HCT116 (cell line): ENCODE results near the gene ASCC1. TPM values are rescaled to one million over a fixed set of nuclear protein-coding genes. Genes with fewer than 3 reads are reported as not detected.

Experiments
- ATAC-seq: fragments of 200-7000 bp; cut with Tn5 transposase; 2 replicates; pipeline ENCODE4 v1.9.1; 2020; ENCODE audit warnings: mild to moderate bottlenecking, moderate library complexity
- BruUV-seq: library from RNA; stranded (reverse); fragments of 400-500 nt; replicated peaks from 2 replicates; lab custom pipeline; 2021; lab: Mats Ljungman, UMichigan
- CTCF ChIA-PET: fragments of 300-600 bp; sonication (Branson Sonifier 250); formaldehyde crosslinking; loops from one replicate; lab custom pipeline; 2021; ENCODE audit warnings: antibody characterized with exemption; lab: Charles Lee
- POLR2A ChIA-PET: fragments of 300-600, 350-600 bp; sonication (Branson Sonifier 250); formaldehyde crosslinking; loops from one replicate; lab custom pipeline; 2021; ENCODE audit warnings: antibody characterized with exemption; lab: Charles Lee
- RAD21 ChIA-PET, 2 experiments: fragments of 300-600 bp; sonication (Branson Sonifier 250); formaldehyde crosslinking; loops; one replicate each; lab custom pipeline; 2023; ENCODE audit warnings: low total read pairs in 2 of 2; ENCODE audit not compliant: uncharacterized antibody in 2 of 2, unreplicated experiment in 2 of 2, low non-redundant PET in 1 of 2; lab: Charles Lee
- DNase-seq: peaks from one replicate; pipeline ENCODE4 v3.0.0-alpha.2; 2010; ENCODE audit warnings: low read depth, low spot score
- H2AFZ ChIP-seq: fragments of 200-600 bp; shearing (Covaris generic), sonication (generic); 2 replicates; pipeline ENCODE4 v1.6.1; 2017; ENCODE audit warnings: low read depth, mixed run types, mixed read lengths, antibody characterized with exemption, low read length; ENCODE audit not compliant: poor library complexity, severe bottlenecking
- H3K27ac ChIP-seq: 2 replicates; pipeline ENCODE4 v1.5.1; 2012; ENCODE audit warnings: low read depth, low read length
- H3K27me3 ChIP-seq: fragments of 200-600 bp; sonication (generic); 2 replicates; pipeline ENCODE4 v1.6.1; 2016; ENCODE audit warnings: mixed run types, low read length, mixed read lengths; ENCODE audit not compliant: insufficient read depth
- H3K36me3 ChIP-seq, 2 experiments: fragments of 200-500 bp in 1 of 2; fragments of 200-600 bp in 1 of 2; sonication (Bioruptor generic) in 1 of 2; sonication (generic) in 1 of 2; 2 replicates each; pipeline versions ENCODE4 v1.5.1 to v1.6.1; 2014 to 2016; ENCODE audit warnings: low read length in 2 of 2, inconsistent platforms in 1 of 2, mixed read lengths in 1 of 2, mixed run types in 1 of 2; ENCODE audit not compliant: insufficient read depth in 2 of 2, control insufficient read depth in 1 of 2
- H3K4me1 ChIP-seq, 2 experiments: fragments of 200-600 bp in 1 of 2; sonication (generic) in 1 of 2; 2 replicates each; pipeline versions ENCODE4 v1.5.1 to v1.6.1; 2012 to 2017; ENCODE audit warnings: low read length in 2 of 2, inconsistent platforms in 1 of 2, mild to moderate bottlenecking in 1 of 2, mixed read lengths in 1 of 2, mixed run types in 1 of 2, moderate library complexity in 1 of 2; ENCODE audit not compliant: insufficient read depth in 2 of 2, control insufficient read depth in 1 of 2
- H3K4me2 ChIP-seq: fragments of 200-600 bp; sonication (generic); 2 replicates; pipeline ENCODE4 v1.6.1; 2017; ENCODE audit warnings: mixed run types, low read length, mixed read lengths
- H3K4me3 ChIP-seq, 2 experiments: fragments of 200-600 bp in 1 of 2; sonication (generic) in 1 of 2; replicated peaks in 1 of 2; 2 replicates each; pipeline ENCODE4 v1.5.1; 2011 to 2016; ENCODE audit warnings: low read length in 2 of 2, control low read depth in 1 of 2, low read depth in 1 of 2, mild to moderate bottlenecking in 1 of 2, mixed read lengths in 1 of 2, mixed run types in 1 of 2
- H3K79me2 ChIP-seq: fragments of 200-600 bp; sonication (generic); 2 replicates; pipeline ENCODE4 v1.6.1; 2017; ENCODE audit warnings: mild to moderate bottlenecking, mixed run types, low read length, moderate library complexity, mixed read lengths; ENCODE audit not compliant: insufficient read depth
- H3K9ac ChIP-seq: fragments of 200-600 bp; sonication (generic); 2 replicates; pipeline ENCODE4 v1.6.1; 2016; ENCODE audit warnings: low read length, mixed read lengths
- H3K9me2 ChIP-seq: fragments of 200-600 bp; sonication (generic), shearing (Covaris generic); 2 replicates; pipeline ENCODE4 v1.6.1; 2017; ENCODE audit warnings: mixed run types, mild to moderate bottlenecking, moderate library complexity; ENCODE audit not compliant: insufficient read depth
- H3K9me3 ChIP-seq, 2 experiments: fragments of 200-500 bp in 1 of 2; fragments of 200-600 bp in 1 of 2; sonication (Bioruptor generic) in 1 of 2; sonication (generic) in 1 of 2; 2 replicates each; pipeline ENCODE4 v1.6.1; 2014 to 2017; ENCODE audit warnings: low read length in 2 of 2, mixed read lengths in 2 of 2, inconsistent platforms in 1 of 2, low read depth in 1 of 2, mild to moderate bottlenecking in 1 of 2, mixed run types in 1 of 2, moderate library complexity in 1 of 2; ENCODE audit not compliant: control insufficient read depth in 1 of 2, insufficient read depth in 1 of 2
- H4K20me1 ChIP-seq: fragments of 200-600 bp; sonication (generic), shearing (Covaris generic); 2 replicates; pipeline ENCODE4 v1.6.1; 2017; ENCODE audit warnings: mixed run types, mild to moderate bottlenecking, moderate library complexity; ENCODE audit not compliant: insufficient read depth
- EGR1 ChIP-seq: IDR thresholded peaks from 2 replicates; pipeline ENCODE4 v1.6.1; 2012; ENCODE audit warnings: low read depth
- EZH2 ChIP-seq: fragments of 200-600 bp; sonication (generic); IDR thresholded peaks from 2 replicates; pipeline ENCODE4 v1.6.1; 2017; ENCODE audit warnings: antibody characterized with exemption, mixed run types
- POLR2AphosphoS5 ChIP-seq: IDR thresholded peaks from 2 replicates; pipeline ENCODE4 v1.6.1; 2011; ENCODE audit warnings: mild to moderate bottlenecking, low read depth, low read length, moderate library complexity
- SIN3A ChIP-seq: IDR thresholded peaks from 2 replicates; pipeline ENCODE4 v1.6.1; 2012; ENCODE audit warnings: low read depth
- SP1 ChIP-seq: IDR thresholded peaks from 2 replicates; pipeline ENCODE4 v1.6.1; 2012; ENCODE audit warnings: low read depth
- SRF ChIP-seq: IDR thresholded peaks from 2 replicates; pipeline ENCODE4 v1.6.1; 2012; ENCODE audit warnings: low read depth
- TCF7L2 ChIP-seq: IDR thresholded peaks from 2 replicates; pipeline ENCODE4 v1.7.0; 2011; ENCODE audit warnings: borderline replicate concordance, inconsistent platforms; ENCODE audit not compliant: insufficient read depth, insufficient read length; ENCODE audit errors: extremely low read depth
- YY1 ChIP-seq: IDR thresholded peaks from 2 replicates; pipeline ENCODE4 v1.6.1; 2011; ENCODE audit warnings: low read length, low read depth, moderate library complexity, mild to moderate bottlenecking; ENCODE audit not compliant: insufficient replicate concordance; ENCODE audit errors: extremely low read depth
- ZFX ChIP-seq: fragments of 450-650 bp; IDR thresholded peaks from 2 replicates; pipeline ENCODE4 v1.6.1; 2017
- ZNF274 ChIP-seq: fragments of 200-500 bp; sonication (Bioruptor generic); IDR thresholded peaks from 2 replicates; pipeline ENCODE4 v1.6.1; 2014; ENCODE audit warnings: mild to moderate bottlenecking, low read depth, low read length, inconsistent platforms
- intact Hi-C: fragments of 100-400 bp; cut with micrococcal nuclease; formaldehyde crosslinking; loops from 2 replicates; pipeline ENCODE4 v1.10.0; 2022
- total RNA-seq: library from RNA; stranded (reverse); gene quantifications from one replicate; pipeline ENCODE4 v1.2.1, GENCODE V29; 2021; ENCODE audit not compliant: unreplicated experiment
- TF ChIP-seq, protein P1 (sequence below): IDR thresholded peaks from 2 replicates; pipeline ENCODE4 v1.6.1; 2012
- TF ChIP-seq, protein P2 (sequence below): IDR thresholded peaks from 2 replicates; pipeline ENCODE4 v1.6.1; 2011; ENCODE audit warnings: mild to moderate bottlenecking, low read length, moderate library complexity; ENCODE audit not compliant: insufficient replicate concordance; ENCODE audit errors: extremely low read depth

The ASCC1 gene
- total RNA-seq, 1 experiment from 2014 or later = 34.5 TPM

DNA sequence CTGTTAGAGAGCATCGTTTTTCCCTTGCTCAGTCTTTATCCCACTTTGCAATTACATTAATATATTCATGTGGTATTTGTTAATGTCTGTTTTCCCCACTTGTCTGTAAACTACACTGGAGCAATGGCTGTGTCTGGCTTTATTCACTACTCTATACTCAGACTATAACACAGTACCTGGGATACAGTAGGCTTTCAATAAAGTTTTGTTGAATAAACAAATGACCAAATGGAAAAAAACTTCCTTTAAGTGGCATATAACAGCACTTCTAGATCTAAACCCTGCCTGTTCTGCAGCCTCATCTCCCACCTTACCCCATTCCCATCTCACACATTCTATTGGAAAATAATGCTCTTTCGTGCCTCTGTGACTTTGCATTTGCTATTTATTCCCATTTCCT is 70.4 kb downstream of the ASCC1 start (continued):
- TF ChIP-seq EGR1 (no peak), SRF (no peak), SP1 (no peak)
- TF ChIP-seq, protein P1, sequence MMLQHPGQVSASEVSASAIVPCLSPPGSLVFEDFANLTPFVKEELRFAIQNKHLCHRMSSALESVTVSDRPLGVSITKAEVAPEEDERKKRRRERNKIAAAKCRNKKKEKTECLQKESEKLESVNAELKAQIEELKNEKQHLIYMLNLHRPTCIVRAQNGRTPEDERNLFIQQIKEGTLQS = no peak

DNA sequence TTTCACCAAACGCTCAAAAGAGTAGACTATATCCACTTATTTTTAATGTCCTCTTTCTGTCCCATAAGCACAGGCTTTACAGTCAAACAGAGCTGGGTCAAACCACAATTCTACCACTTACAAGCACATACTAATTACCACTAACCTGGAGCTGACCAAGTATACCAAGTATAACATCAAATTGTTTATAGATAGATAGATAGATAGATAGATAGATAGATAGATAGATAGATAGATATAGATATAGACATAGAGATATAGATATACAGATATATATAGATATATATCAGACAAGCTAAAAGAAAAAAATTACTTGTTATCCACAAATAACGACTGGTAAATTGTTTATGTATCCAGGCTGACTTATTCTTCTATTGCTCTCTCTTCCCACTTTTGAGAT is 75.2 kb downstream of the ASCC1 start:
- H3K4me1 ChIP-seq = no peaks in the 10 kb centered on the region
- H3K9ac ChIP-seq = no peak overlapping the region
- H3K79me2 ChIP-seq = no peaks in the 10 kb centered on the region
- intact Hi-C loops = no loop called here
- ChIA-PET CTCF (interaction anchor here (3.0 kb wide), 1 partner anchor 14 kb away, joined by 18 read pairs; no protein-coding TSS in a partner anchor), POLR2A (interaction anchor here (1.6 kb wide), 1 partner anchor 10 kb away, joined by 4 read pairs; no protein-coding TSS in a partner anchor), RAD21 (no interaction called here)
- H2AFZ ChIP-seq = no peak overlapping the region
- H3K4me2 ChIP-seq = no peak overlapping the region
- DNase-seq = no peak
- TF ChIP-seq SRF (no peak), EZH2 (no peak), SIN3A (no peak), TCF7L2 (no peak), ZFX (no peak), ZNF274 (no peak), EGR1 (no peak), YY1 (no peak), POLR2AphosphoS5 (no peak)
- TF ChIP-seq, protein P2, sequence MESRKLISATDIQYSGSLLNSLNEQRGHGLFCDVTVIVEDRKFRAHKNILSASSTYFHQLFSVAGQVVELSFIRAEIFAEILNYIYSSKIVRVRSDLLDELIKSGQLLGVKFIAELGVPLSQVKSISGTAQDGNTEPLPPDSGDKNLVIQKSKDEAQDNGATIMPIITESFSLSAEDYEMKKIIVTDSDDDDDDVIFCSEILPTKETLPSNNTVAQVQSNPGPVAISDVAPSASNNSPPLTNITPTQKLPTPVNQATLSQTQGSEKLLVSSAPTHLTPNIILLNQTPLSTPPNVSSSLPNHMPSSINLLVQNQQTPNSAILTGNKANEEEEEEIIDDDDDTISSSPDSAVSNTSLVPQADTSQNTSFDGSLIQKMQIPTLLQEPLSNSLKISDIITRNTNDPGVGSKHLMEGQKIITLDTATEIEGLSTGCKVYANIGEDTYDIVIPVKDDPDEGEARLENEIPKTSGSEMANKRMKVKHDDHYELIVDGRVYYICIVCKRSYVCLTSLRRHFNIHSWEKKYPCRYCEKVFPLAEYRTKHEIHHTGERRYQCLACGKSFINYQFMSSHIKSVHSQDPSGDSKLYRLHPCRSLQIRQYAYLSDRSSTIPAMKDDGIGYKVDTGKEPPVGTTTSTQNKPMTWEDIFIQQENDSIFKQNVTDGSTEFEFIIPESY = no peak
- no peaks in the 10 kb centered on the region for H4K20me1 ChIP-seq
- 0 out of 4 replicates have a peak, but pooled peaks cover 0 to 3% of the 10 kb centered on the region in 2 experiments for H3K36me3 ChIP-seq
- no TSS peak for BruUV-seq
- no peak overlapping the region for H3K4me3 ChIP-seq
- ATAC-seq = no peak
- H3K27ac ChIP-seq = no peak overlapping the region
- H3K9me3 ChIP-seq = peaks cover 0 to 4% of the 10 kb centered on the region in 2 experiments; a peak in 1 of 4 replicates
- no peaks in the 10 kb centered on the region for H3K9me2 ChIP-seq
- no peaks in the 10 kb centered on the region for H3K27me3 ChIP-seq
